NCI-H1092 treated with DMSO at 0.1 percent for 48 hours (cell line): ENCODE measurements around the gene KRR1.

Experiments used
- DNase-seq: peaks from one replicate; lab custom pipeline; 2025; lab: John Stamatoyannopoulos, UW

The KRR1 gene

GRCh38 chr12:75511116-75512048, at the start of gene KRR1:
Gene KRR1, minus strand, starts transcription at chr12:75511609. Its CDS starts 12 bp downstream, at chr12:75511597.
- peak; percentile 87 for DNase-seq

GRCh38 chr12:75560167-75560566, 48.8 kb upstream of the KRR1 start:
- peak; percentile 27 for DNase-seq

- no peak for DNase-seq
Observed at GRCh38 chr12:75558287-75558686, 46.9 kb upstream of the KRR1 start.

DNA sequence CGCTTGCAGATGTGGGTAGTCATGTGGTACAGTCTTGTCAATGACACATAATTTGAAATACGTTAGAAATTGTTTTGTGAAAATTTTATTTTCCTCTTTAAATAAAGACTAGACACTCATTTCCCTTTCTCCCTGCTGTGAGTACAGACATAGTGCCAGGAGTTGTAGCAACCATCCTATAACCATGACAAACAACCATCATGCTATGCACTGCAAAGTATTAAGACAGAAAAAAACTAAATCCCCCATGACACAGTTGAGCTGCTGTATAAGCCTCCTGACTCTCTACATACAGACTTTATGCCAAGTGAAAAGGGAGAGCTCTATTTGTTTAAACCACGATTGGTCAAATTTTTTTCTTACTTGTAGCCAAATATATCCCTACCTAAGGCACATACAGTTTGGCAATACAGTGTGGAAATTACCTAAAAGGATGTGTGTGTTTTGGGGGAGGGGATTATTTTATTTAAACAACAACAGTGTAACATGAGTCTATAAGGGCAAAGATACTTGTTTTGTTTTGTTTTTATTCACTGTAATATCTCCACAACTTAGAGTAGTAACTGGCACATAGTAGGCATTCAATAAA, 45.0 kb upstream of the KRR1 start:
- no peak for DNase-seq

DNA sequence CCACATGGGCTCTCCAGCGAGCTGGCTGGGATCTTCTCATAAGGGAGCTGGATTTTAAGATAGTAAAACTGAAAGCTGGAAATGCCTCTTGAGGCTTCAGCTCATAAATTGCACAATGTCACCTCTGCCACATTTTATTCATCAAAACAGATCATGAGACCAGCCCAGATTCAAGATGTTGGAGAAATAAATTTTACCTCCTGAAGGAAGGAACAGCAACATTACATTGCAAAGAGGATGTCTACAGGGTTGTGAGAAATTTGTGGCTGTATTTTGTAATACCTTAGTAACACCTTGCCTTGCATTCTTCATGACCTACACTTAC, 43.1 kb upstream of the KRR1 start:
- DNase-seq = no peak

- DNase-seq = no peak
Observed at GRCh38 chr12:75553836-75554555, 42.6 kb upstream of the KRR1 start.

- DNase-seq = no peak
Observed at GRCh38 chr12:75553398-75553797, 42.0 kb upstream of the KRR1 start.

GRCh38 chr12:75551477-75551876, 40.1 kb upstream of the KRR1 start:
- no peak for DNase-seq

DNA sequence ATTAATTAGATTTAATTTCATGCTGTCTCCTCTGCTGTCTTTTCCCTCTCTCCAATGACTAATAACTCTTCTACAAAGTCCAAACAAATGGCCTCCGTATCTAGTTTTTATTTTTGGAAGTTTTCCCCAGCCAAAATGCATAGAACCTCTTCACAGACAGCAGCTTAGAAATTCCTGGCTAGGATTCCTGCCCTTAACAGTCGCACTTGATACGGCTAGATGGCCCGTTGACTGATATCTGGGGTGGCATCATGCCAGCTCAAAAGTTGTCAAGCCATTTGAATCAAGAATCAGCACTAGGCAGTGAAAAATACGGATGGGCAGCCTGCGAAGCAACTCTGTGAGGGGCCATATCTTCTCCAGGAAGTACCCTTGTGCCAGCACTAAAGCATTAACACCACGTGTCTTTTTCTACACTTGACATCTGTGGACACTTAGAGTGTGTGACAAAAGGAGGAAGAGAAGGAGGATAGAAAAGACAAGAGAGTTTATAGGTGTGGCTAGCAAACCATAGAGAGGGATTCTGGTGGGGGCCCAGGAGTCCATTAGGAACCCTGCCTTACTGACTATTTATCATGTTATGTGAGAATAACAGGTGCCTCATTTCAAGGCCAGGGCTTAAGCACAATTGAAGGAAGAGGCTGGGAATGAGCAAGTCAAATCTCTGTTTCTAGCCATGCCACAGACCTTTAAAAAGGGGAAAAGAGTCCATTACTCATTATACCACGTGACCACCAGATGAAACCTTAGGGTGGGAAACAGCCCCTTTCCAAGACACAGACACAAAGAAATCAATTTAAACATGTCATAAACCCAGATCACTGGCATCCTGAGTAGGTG, 39.2 kb upstream of the KRR1 start:
- DNase-seq = no peak

DNA sequence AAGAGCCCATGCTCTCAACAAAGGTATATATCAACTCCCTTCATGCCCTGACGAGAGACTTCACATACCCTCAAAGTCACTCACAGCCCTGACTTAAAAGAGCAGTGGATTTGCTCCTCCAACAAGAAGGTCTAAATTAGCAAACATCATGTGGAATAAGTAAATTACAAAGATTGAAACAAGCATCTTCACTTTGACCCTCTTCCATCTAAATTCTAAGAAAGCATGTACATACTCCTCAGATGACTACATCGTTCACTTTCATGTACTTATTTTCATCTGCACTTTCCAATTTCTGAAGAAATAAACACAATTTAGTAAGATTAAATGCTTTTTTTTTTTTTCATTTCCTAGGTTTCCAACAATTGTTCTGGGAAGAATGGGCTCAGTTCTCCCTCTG, 38.6 kb upstream of the KRR1 start:
- DNase-seq = no peak

- DNase-seq = no peak
Observed at GRCh38 chr12:75548879-75549278, 37.5 kb upstream of the KRR1 start.

GRCh38 chr12:75545636-75546035, 34.2 kb upstream of the KRR1 start:
- no peak for DNase-seq

DNA sequence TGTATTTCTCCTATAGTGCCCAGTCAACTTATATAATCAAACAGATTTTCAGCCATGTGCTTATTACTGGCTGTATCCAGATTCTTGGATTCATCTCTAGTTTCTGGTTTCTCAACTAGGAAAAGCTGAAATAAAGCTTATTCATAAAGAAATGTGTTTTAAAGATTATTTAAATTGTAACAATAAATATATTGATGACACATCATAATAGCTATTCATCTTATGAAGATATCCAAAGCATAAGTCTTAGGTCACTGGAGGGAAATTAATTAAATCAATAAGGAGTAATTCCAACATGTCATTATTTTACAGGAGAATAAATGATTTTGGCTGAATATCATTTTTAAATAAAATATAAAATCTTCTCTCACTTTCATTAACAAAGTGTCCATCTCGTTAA, 32.1 kb upstream of the KRR1 start:
- DNase-seq = no peak

- no peak for DNase-seq
Observed at GRCh38 chr12:75542942-75543341, 31.5 kb upstream of the KRR1 start.

DNA sequence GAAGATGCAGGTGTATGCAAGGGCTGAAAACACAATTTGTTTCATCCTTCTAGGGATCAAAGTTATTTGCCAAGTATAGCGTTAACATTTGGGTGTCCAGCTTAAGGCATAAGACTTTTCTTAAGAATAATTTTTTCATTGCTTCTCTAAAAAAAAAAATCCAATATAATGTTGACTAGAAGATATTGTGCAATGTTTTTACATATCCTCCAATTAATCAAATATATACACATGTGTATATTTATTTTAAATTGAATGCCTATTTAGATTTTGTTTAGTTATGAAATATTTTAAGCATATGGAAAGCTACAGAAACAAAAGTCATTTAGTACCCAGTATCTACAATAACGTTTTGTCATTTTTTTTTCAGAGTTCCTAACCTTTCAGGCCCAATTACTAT, 28.5 kb upstream of the KRR1 start:
- no peak for DNase-seq

GRCh38 chr12:75533239-75533638, 21.8 kb upstream of the KRR1 start:
- no peak for DNase-seq

DNA sequence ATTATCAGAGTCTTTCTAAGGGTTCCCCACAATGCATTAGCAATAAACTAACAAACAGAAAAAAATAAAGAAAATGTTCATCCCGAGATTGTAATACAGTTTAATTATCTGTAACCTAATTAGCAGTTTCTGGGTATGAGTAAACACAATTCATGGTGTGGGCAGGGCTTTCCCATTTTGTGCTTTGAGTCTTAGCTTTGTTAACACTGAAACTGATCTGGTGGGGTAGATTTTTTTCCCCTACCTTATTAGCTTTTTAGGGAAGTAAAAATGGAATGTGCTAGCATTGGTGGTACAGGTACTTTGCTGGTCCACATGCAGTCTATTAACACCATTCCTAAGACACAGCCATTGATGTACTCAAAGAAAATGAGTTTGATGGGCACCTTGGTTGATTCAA, 18.4 kb upstream of the KRR1 start:
- no peak for DNase-seq

DNA sequence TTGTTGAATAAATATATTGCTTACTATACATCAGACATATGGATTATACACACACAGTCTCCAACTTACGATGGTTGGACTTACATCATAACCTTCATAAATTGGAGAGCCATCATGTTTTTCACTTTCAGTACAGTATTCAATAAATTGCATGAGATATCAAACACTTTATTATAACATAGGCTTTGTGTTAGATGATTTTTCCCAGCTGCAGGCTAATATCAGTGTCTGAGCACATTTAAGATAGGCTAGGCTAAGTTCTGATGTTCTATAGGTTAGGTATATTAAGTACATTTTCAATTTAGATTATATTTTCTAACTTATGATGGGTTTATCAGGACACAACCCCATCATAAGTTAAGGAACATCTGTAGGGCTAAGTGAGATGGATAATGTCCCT, 17.9 kb upstream of the KRR1 start:
- DNase-seq = no peak

DNA sequence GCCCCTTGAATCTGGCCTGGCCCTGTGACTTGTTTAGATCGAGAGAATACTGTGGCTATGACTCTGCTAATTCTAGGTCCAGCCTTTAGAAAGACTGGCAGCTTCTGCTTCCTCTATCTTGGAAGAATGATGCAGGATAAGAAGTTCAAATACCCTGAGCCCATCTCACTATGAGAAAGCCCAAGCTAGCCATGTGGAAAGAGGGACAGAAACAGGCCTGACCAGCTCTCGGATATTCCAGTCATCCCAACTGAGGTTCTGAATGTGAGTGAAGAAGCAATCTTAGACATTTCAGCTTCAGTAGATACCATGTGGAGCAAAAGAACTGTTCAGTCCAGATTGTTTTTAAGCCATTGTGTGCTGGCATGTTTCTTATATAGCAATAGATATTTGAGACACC, 17.3 kb upstream of the KRR1 start:
- no peak for DNase-seq

- no peak for DNase-seq
Observed at GRCh38 chr12:75528272-75528671, 16.9 kb upstream of the KRR1 start.

- DNase-seq = peak; percentile 38
Observed at GRCh38 chr12:75526655-75527511, 15.5 kb upstream of the KRR1 start.
